ENCODE data around the gene CEACAM3.

GRCh38 chr19:41844601-41845000, 48.2 kb downstream of the CEACAM3 start, which contains the start of gene LYPD4:
- TF ChIP-seq CTCF (IDR thresholded peaks at IDR 0.05) (no peak), POLR2AphosphoS5 (IDR thresholded peaks at IDR 0.05) (no peak), POLR2A (IDR thresholded peaks at IDR 0.05) (no peak), EP300 (IDR thresholded peaks at IDR 0.05) (no peak)
